GM21786 (cell line): ENCODE results near the gene PTPRR.

Experiments used
- ATAC-seq: cut with Tn5 transposase; IDR thresholded peaks from one replicate; pipeline ENCODE4 v1.9.1; 2021; ENCODE audit not compliant: unreplicated experiment

The PTPRR gene

GRCh38 chr12:70798016-70798783 lies 122.3 kb downstream of the PTPRR start:
- ATAC-seq = no peak

GRCh38 chr12:70796989-70797388 lies 123.5 kb downstream of the PTPRR start:
- ATAC-seq = no peak

GRCh38 chr12:70795608-70796007 lies 124.9 kb downstream of the PTPRR start:
- no peak for ATAC-seq

- no peak for ATAC-seq
These were observed 126.4 kb downstream of the PTPRR start for GRCh38 chr12:70794131-70794530.

GRCh38 chr12:70788774-70789173 lies 131.8 kb downstream of the PTPRR start:
- no peak for ATAC-seq

GRCh38 chr12:70787612-70788011 lies 132.9 kb downstream of the PTPRR start:
- no peak for ATAC-seq

- no peak for ATAC-seq
These were observed 134.6 kb downstream of the PTPRR start for GRCh38 chr12:70785896-70786295.

- no peak for ATAC-seq
These were observed 136.4 kb downstream of the PTPRR start for GRCh38 chr12:70784042-70784668.

- ATAC-seq = no peak
These were observed 137.1 kb downstream of the PTPRR start for GRCh38 chr12:70783455-70783854.

- ATAC-seq = no peak
These were observed 141.3 kb downstream of the PTPRR start for GRCh38 chr12:70779250-70779649.

- no peak for ATAC-seq
These were observed 146.5 kb downstream of the PTPRR start for GRCh38 chr12:70774055-70774454.

GRCh38 chr12:70772836-70773235 lies 147.7 kb downstream of the PTPRR start:
- no peak for ATAC-seq

- no peak for ATAC-seq
These were observed 149.0 kb downstream of the PTPRR start for GRCh38 chr12:70771581-70771980.

GRCh38 chr12:70763666-70764065 lies 156.9 kb downstream of the PTPRR start:
- ATAC-seq = no peak

- no peak for ATAC-seq
These were observed 158.5 kb downstream of the PTPRR start for GRCh38 chr12:70762000-70762399.

GRCh38 chr12:70759161-70759918 lies 161.2 kb downstream of the PTPRR start:
- ATAC-seq = no peak

- ATAC-seq = no peak
These were observed 162.1 kb downstream of the PTPRR start for GRCh38 chr12:70758494-70758845.

- ATAC-seq = no peak
These were observed 162.6 kb downstream of the PTPRR start for GRCh38 chr12:70757830-70758493.

GRCh38 chr12:70756791-70757190 lies 163.7 kb downstream of the PTPRR start:
- no peak for ATAC-seq

GRCh38 chr12:70756118-70756517 lies 164.4 kb downstream of the PTPRR start:
- no peak for ATAC-seq

- ATAC-seq = no peak
These were observed 166.2 kb downstream of the PTPRR start for GRCh38 chr12:70754330-70754741.
